ENCODE data around the gene LGALS3BP.

The LGALS3BP gene

DNA sequence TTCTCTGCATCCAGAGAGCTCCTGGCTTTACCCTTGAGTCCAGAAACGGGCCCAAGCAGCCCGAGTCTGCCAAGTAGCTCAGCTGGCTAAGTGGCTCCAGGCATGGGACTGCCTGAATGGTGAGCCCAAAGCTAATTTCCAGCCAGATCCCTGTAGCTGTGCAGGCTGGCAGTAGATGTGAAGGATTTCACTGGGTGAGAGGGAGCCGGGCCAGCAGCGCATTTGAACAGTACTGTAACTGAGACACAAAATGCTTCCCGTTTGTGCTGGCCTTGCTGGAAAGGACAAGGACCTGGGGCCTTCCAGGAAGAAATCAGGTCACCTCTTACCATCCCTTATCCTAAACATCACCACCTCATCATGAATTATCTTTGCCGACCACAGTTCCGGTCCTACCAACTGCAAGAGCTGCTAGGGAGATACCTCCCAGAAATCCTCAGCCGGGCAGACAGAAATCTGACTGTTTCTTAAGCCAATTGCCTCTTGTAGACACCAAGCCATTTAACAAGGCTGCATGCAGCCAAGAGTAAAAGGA is 58.2 kb downstream of the LGALS3BP start:
- DNase-seq = peak in 52 of 56 donors; percentile 15 to 82 (median 54)

All from nucleus accumbens (tissue), 56 donors.